DOHH2 (cell line): ENCODE data around the gene ROR2.

Experiments used
- CTCF ChIP-seq: fragments of 200-600 bp; sonication (generic); IDR thresholded peaks from one replicate; pipeline ENCODE4 v1.5.1; 2014; ENCODE audit warnings: antibody characterized with exemption, mild to moderate bottlenecking, low read depth, low read length; ENCODE audit not compliant: poor library complexity, severe bottlenecking
- EZH2phosphoT487 ChIP-seq: fragments of 200-600 bp; sonication (generic); IDR thresholded peaks from 2 replicates; pipeline ENCODE4 v1.6.1; 2017; ENCODE audit warnings: borderline replicate concordance, mild to moderate bottlenecking, antibody characterized with exemption, low read length, moderate library complexity, mixed read lengths

- no peak for TF ChIP-seq CTCF
- TF ChIP-seq EZH2phosphoT487 = no peak
These were observed 139.6 kb downstream of the ROR2 start for GRCh38 chr9:91810286-91810905.
